Testis (tissue), 3 donors: ENCODE data around the gene CD74. TPM values are rescaled to one million over a fixed set of nuclear protein-coding genes. Genes with fewer than 3 reads are reported as not detected.

ENCODE experiments used
- DNase-seq: peaks from one replicate; pipeline ENCODE4 v3.0.0-alpha.2; 2019
- H3K27ac ChIP-seq, 2 donors: fragments of 200-600 bp; sonication (generic); one replicate each; pipeline ENCODE4 v1.5.1; 2019
- H3K27me3 ChIP-seq: fragments of 200-600 bp; sonication (generic); one replicate; pipeline ENCODE4 v1.5.1; 2019
- H3K36me3 ChIP-seq: fragments of 200-600 bp; sonication (generic); one replicate; pipeline ENCODE4 v1.5.1; 2017; ENCODE audit warnings: low read depth; ENCODE audit errors: missing control alignments
- H3K4me1 ChIP-seq: fragments of 200-600 bp; sonication (generic); one replicate; pipeline ENCODE4 v1.5.1; 2019
- H3K4me3 ChIP-seq, 2 donors: fragments of 200-600 bp; sonication (generic); one replicate each; pipeline ENCODE4 v1.5.1; 2017 to 2019
- H3K9me3 ChIP-seq: fragments of 200-600 bp; sonication (generic); one replicate; pipeline ENCODE4 v1.5.1; 2017
- CTCF ChIP-seq, 3 experiments: fragments of 450-650 bp in 2 of 3; fragments of 200-600 bp in 1 of 3; sonication (generic) in 1 of 3; IDR thresholded peaks; one replicate each; pipeline ENCODE4 v1.5.1; 2016 to 2019; ENCODE audit warnings: antibody characterized with exemption in 3 of 3, mild to moderate bottlenecking in 2 of 3, moderate library complexity in 1 of 3
- POLR2A ChIP-seq: fragments of 450-650 bp; IDR thresholded peaks from one replicate; pipeline ENCODE4 v1.6.1; 2017; ENCODE audit warnings: antibody characterized with exemption, mild to moderate bottlenecking, moderate library complexity
- WGBS, 2 donors: methylation state at CpG; one replicate each; pipeline ENCODE4 v1.1.5; 2018; 5-methylcytosine and 5-hydroxymethylcytosine counted together
- intact Hi-C: fragments of 100-400 bp; cut with DNase I; formaldehyde crosslinking; loops from one replicate; pipeline ENCODE4 v1.15.1; 2023; ENCODE audit warnings: low total_unique reads
- polyA plus RNA-seq: library from polyadenylated mRNA; stranded (reverse); fragments of 350-450 nt; fragmentation: Illumina TruSeq; extraction: RNeasy Lipid Tissue Mini Kit (QIAGEN cat#74804); gene quantifications from one replicate; pipeline ENCODE4 v1.2.3, GENCODE V29; 2014; ENCODE audit warnings: low read depth, low replicate concordance; ENCODE audit not compliant: insufficient read depth
- total RNA-seq, 2 donors: library from RNA; depleted of rRNA; stranded (reverse); fragments of >200 nt; gene quantifications; one replicate each; pipeline ENCODE4 v1.2.3, GENCODE V29; 2016

Gene CD74
- total and polyA plus RNA-seq, 3 donors from 2014 or later, result 137 to 1,318 (median 223) TPM

GRCh38 chr5:150391064-150391834 lies 21.5 kb downstream of the CD74 start:
- 88 to 93% methylated on average over 12 to 13 of the region's 13 CpGs for WGBS, 2 donors

GRCh38 chr5:150389531-150390266 lies 23.0 kb downstream of the CD74 start:
- Histone ChIP-seq H3K9me3 (no peaks in the 10 kb centered on the region), H3K4me1 (no peaks in the 10 kb centered on the region), H3K36me3 (no peaks in the 10 kb centered on the region), H3K4me3 (no peak overlapping the region), H3K27me3 (no peaks in the 10 kb centered on the region), H3K27ac (no peak overlapping the region)
- TF ChIP-seq CTCF (IDR thresholded peaks at IDR 0.05), result no peak
- no peak for TF ChIP-seq POLR2A
- intact Hi-C loops, result no loop called here
- no peak for DNase-seq
- 77 to 88% methylated on average over 9 to 13 of the region's 13 CpGs for whole genome bisulfite sequencing, 2 donors

More at GRCh38 chr5:150391064-150391834, 21.5 kb downstream of the CD74 start:
- Histone ChIP-seq H3K9me3 (no peaks in the 10 kb centered on the region), H3K27me3 (no peaks in the 10 kb centered on the region), H3K36me3 (no peaks in the 10 kb centered on the region), H3K4me1 (no peaks in the 10 kb centered on the region), H3K27ac (no peak overlapping the region), H3K4me3 (no peak overlapping the region)
- no peak for DNase-seq
- TF ChIP-seq POLR2A (no peak), CTCF (IDR thresholded peaks at IDR 0.05) (no peak)
- intact Hi-C loops, result no loop called here

GRCh38 chr5:150386024-150386855 lies 26.5 kb downstream of the CD74 start:
- intact Hi-C loops, result no loop called here
- Histone ChIP-seq H3K27ac (no peak overlapping the region), H3K4me3 (no peak overlapping the region), H3K4me1 (no peaks in the 10 kb centered on the region), H3K27me3 (no peaks in the 10 kb centered on the region), H3K36me3 (no peaks in the 10 kb centered on the region), H3K9me3 (no peaks in the 10 kb centered on the region)
- no peak for DNase-seq
- no peak for TF ChIP-seq POLR2A
- no peak for TF ChIP-seq CTCF (IDR thresholded peaks at IDR 0.05)
- WGBS, 2 donors, result 78 to 83% methylated on average over 14 to 15 of the region's 15 CpGs

- TF ChIP-seq POLR2A (no peak), CTCF (IDR thresholded peaks at IDR 0.05) (no peak)
- DNase-seq, result no peak
- H3K36me3 ChIP-seq, result no peaks in the 10 kb centered on the region
- no peaks in the 10 kb centered on the region for H3K9me3 ChIP-seq
- no peaks in the 10 kb centered on the region for H3K4me1 ChIP-seq
- no peak overlapping the region for H3K27ac ChIP-seq
- intact Hi-C loops, result no loop called here
- H3K27me3 ChIP-seq, result no peaks in the 10 kb centered on the region
- WGBS, 2 donors, result 78 to 96% methylated on average over 5 of the region's 5 CpGs
- no peak overlapping the region for H3K4me3 ChIP-seq
Observed at GRCh38 chr5:150384701-150385100, 28.0 kb downstream of the CD74 start.
